ENCODE results near the gene FBXO33. TPM values are rescaled to one million over a fixed set of nuclear protein-coding genes. Genes with fewer than 3 reads are reported as not detected.

Gene FBXO33
- total RNA-seq, 1 experiment from 2014 or later: 9.7 TPM

- DNase-seq (ENCODE audit: low read depth, low spot score): no peak
- no peaks in the 10 kb centered on the region for H3K9me3 ChIP-seq (ENCODE audit: control insufficient read depth in 1 of 2, insufficient read depth in 1 of 2, low read depth in 1 of 2, low read length in 2 of 2)
- peaks cover 24% of the 10 kb centered on the region for H3K79me2 ChIP-seq (ENCODE audit: insufficient read depth, low read length)
- H3K4me1 ChIP-seq (ENCODE audit: control insufficient read depth in 1 of 2, insufficient read depth in 2 of 2, low read length in 2 of 2): peaks cover 14 to 21% of the 10 kb centered on the region in 2 experiments
- H2AFZ ChIP-seq (ENCODE audit: low read depth, low read length, poor library complexity, severe bottlenecking): peak overlapping the region; percentile 59
- CTCF ChIA-PET: no interaction called here
- POLR2A ChIA-PET: no interaction called here
- RAD21 ChIA-PET (ENCODE audit: low non-redundant PET in 1 of 2, low total read pairs in 2 of 2, uncharacterized antibody in 2 of 2, unreplicated experiment in 2 of 2): no interaction called here
- peak overlapping the region; percentile 68 for H3K9ac ChIP-seq (ENCODE audit: low read length)
- H3K27ac ChIP-seq (ENCODE audit: low read depth, low read length): peak overlapping the region; percentile 82
- H3K4me3 ChIP-seq (replicated peaks in 1 of 2; ENCODE audit: low read depth in 1 of 2, low read length in 2 of 2): peak overlapping the region; percentile 59 to 69
- TF ChIP-seq EZH2phosphoT487 (IDR thresholded peaks at IDR 0.05; ENCODE audit: borderline replicate concordance) (no peak), JUND (IDR thresholded peaks at IDR 0.05) (no peak), POLR2A (IDR thresholded peaks at IDR 0.05; ENCODE audit: borderline replicate concordance, extremely low read depth, insufficient read depth, insufficient read length) (no peak), YY1 (IDR thresholded peaks at IDR 0.05; ENCODE audit: extremely low read depth, insufficient replicate concordance, low read depth, low read length) (no peak), EZH2 (IDR thresholded peaks at IDR 0.05) (no peak), TCF7L2 (IDR thresholded peaks at IDR 0.05; ENCODE audit: borderline replicate concordance, extremely low read depth, insufficient read depth, insufficient read length) (no peak), FOSL1 (IDR thresholded peaks at IDR 0.05; ENCODE audit: low read depth) (no peak), MAX (IDR thresholded peaks at IDR 0.05) (no peak), ZNF274 (IDR thresholded peaks at IDR 0.05; ENCODE audit: low read depth, low read length) (no peak), SRF (IDR thresholded peaks at IDR 0.05; ENCODE audit: low read depth) (no peak), REST (IDR thresholded peaks at IDR 0.05; ENCODE audit: low read depth) (no peak), CBX3 (IDR thresholded peaks at IDR 0.05; ENCODE audit: low read depth) (no peak), SIN3A (IDR thresholded peaks at IDR 0.05; ENCODE audit: low read depth) (no peak), SP1 (IDR thresholded peaks at IDR 0.05; ENCODE audit: low read depth) (no peak), CEBPB (IDR thresholded peaks at IDR 0.05; ENCODE audit: low read depth) (no peak), ATF3 (IDR thresholded peaks at IDR 0.05) (no peak), ZFX (IDR thresholded peaks at IDR 0.05) (no peak), EGR1 (IDR thresholded peaks at IDR 0.05; ENCODE audit: low read depth) (no peak), CTCF (IDR thresholded peaks at IDR 0.05 in 2 of 3, conservative IDR thresholded peaks at IDR 0.05 in 1 of 3; ENCODE audit: borderline replicate concordance in 1 of 3, insufficient read depth in 1 of 3, low read depth in 2 of 3, low read length in 2 of 3) (no peak), ZBTB33 (IDR thresholded peaks at IDR 0.05; ENCODE audit: extremely low read depth, insufficient replicate concordance, low read length) (no peak)
- no peaks in the 10 kb centered on the region for H4K20me1 ChIP-seq (ENCODE audit: insufficient read depth)
- BruUV-seq (replicated peaks): no TSS peak
- no peak for ATAC-seq
- H3K9me2 ChIP-seq (ENCODE audit: insufficient read depth): no peaks in the 10 kb centered on the region
- H3K36me3 ChIP-seq (ENCODE audit: control insufficient read depth in 1 of 2, insufficient read depth in 2 of 2, low read length in 2 of 2): no peaks in the 10 kb centered on the region
- H3K27me3 ChIP-seq (ENCODE audit: insufficient read depth, low read length): no peaks in the 10 kb centered on the region
- H3K4me2 ChIP-seq (ENCODE audit: low read length): peak overlapping the region; percentile 94
- intact Hi-C loops (cut with micrococcal nuclease): loop anchor here (2.0 to 5.0 kb wide), 2 partner anchors 166 to 259 kb away; partner anchors contain the start of gene PNN
Observed at GRCh38 chr14:39433452-39433813, 1.2 kb upstream of the FBXO33 start.

All from HCT116 (cell line).